ENCODE measurements around the gene KRTAP5-9. TPM values are rescaled to one million over a fixed set of nuclear protein-coding genes. Genes with fewer than 3 reads are reported as not detected.
"Not testable (repeated sequence)": the region's sequence is repeated elsewhere in the genome, so short reads cannot be mapped to it uniquely, and the experiment has no call there.

The KRTAP5-9 gene
- total and polyA plus RNA-seq, 4 donors = 0.41 to 0.57 TPM; not detected in 2

GRCh38 chr11:71582969-71583368 lies 34.7 kb downstream of the KRTAP5-9 start:
- DNase-seq; H3K27ac ChIP-seq (ENCODE audit: low read depth in 1 of 2, low read length in 2 of 2); ATAC-seq (ENCODE audit: low FRiP score); H3K27me3 ChIP-seq (ENCODE audit: control insufficient read depth in 1 of 2, insufficient read depth in 2 of 2, low read length in 1 of 2); H3K4me3 ChIP-seq (ENCODE audit: low read length in 2 of 2); H3K9me3 ChIP-seq (ENCODE audit: control insufficient read depth, low read length); H3K36me3 ChIP-seq (ENCODE audit: control insufficient read depth in 1 of 2, insufficient read depth in 2 of 2, low read length in 1 of 2); intact Hi-C loops (cut with DNase I); H3K4me1 ChIP-seq (ENCODE audit: control insufficient read depth in 1 of 2, insufficient read depth in 2 of 2, low read length in 2 of 2): not testable (repeated sequence)
- 62 to 78% methylated on average over 2 of the region's 2 CpGs for WGBS, 2 donors

- H3K27me3 ChIP-seq (ENCODE audit: control insufficient read depth in 1 of 2, insufficient read depth in 2 of 2, low read length in 1 of 2); H3K4me3 ChIP-seq (ENCODE audit: low read length in 2 of 2); H3K4me1 ChIP-seq (ENCODE audit: control insufficient read depth in 1 of 2, insufficient read depth in 2 of 2, low read length in 2 of 2); ATAC-seq (ENCODE audit: low FRiP score); H3K27ac ChIP-seq (ENCODE audit: low read depth in 1 of 2, low read length in 2 of 2); intact Hi-C loops (cut with DNase I); DNase-seq; H3K9me3 ChIP-seq (ENCODE audit: control insufficient read depth, low read length); H3K36me3 ChIP-seq (ENCODE audit: control insufficient read depth in 1 of 2, insufficient read depth in 2 of 2, low read length in 1 of 2): not testable (repeated sequence)
- 90% methylated on average over 5 of the region's 5 CpGs for WGBS, 2 donors
Observed at GRCh38 chr11:71585673-71586072, 37.5 kb downstream of the KRTAP5-9 start.

GRCh38 chr11:71588314-71588713 lies 40.1 kb downstream of the KRTAP5-9 start:
- H3K4me3 ChIP-seq (ENCODE audit: low read length in 2 of 2); intact Hi-C loops (cut with DNase I): not testable (repeated sequence)
- 55 to 69% methylated on average over 4 of the region's 4 CpGs for WGBS, 2 donors

GRCh38 chr11:71588822-71589545 lies 40.8 kb downstream of the KRTAP5-9 start:
- H3K4me3 ChIP-seq (ENCODE audit: low read length in 2 of 2); H3K36me3 ChIP-seq (ENCODE audit: control insufficient read depth in 1 of 2, insufficient read depth in 2 of 2, low read length in 1 of 2); H3K27me3 ChIP-seq (ENCODE audit: control insufficient read depth in 1 of 2, insufficient read depth in 2 of 2, low read length in 1 of 2); H3K27ac ChIP-seq (ENCODE audit: low read depth in 1 of 2, low read length in 2 of 2); H3K9me3 ChIP-seq (ENCODE audit: control insufficient read depth, low read length); ATAC-seq (ENCODE audit: low FRiP score); DNase-seq; H3K4me1 ChIP-seq (ENCODE audit: control insufficient read depth in 1 of 2, insufficient read depth in 2 of 2, low read length in 2 of 2); intact Hi-C loops (cut with DNase I): not testable (repeated sequence)
- WGBS, 2 donors = 63 to 66% methylated on average over 11 of the region's 11 CpGs

More at GRCh38 chr11:71588314-71588713, 40.1 kb downstream of the KRTAP5-9 start:
- H3K27ac ChIP-seq (ENCODE audit: low read depth in 1 of 2, low read length in 2 of 2); DNase-seq; H3K27me3 ChIP-seq (ENCODE audit: control insufficient read depth in 1 of 2, insufficient read depth in 2 of 2, low read length in 1 of 2); H3K9me3 ChIP-seq (ENCODE audit: control insufficient read depth, low read length); H3K36me3 ChIP-seq (ENCODE audit: control insufficient read depth in 1 of 2, insufficient read depth in 2 of 2, low read length in 1 of 2); H3K4me1 ChIP-seq (ENCODE audit: control insufficient read depth in 1 of 2, insufficient read depth in 2 of 2, low read length in 2 of 2); ATAC-seq (ENCODE audit: low FRiP score): not testable (repeated sequence)

GRCh38 chr11:71589546-71589920 lies 41.3 kb downstream of the KRTAP5-9 start:
- intact Hi-C loops (cut with DNase I); H3K4me3 ChIP-seq (ENCODE audit: low read length in 2 of 2); H3K27ac ChIP-seq (ENCODE audit: low read depth in 1 of 2, low read length in 2 of 2); ATAC-seq (ENCODE audit: low FRiP score); H3K4me1 ChIP-seq (ENCODE audit: control insufficient read depth in 1 of 2, insufficient read depth in 2 of 2, low read length in 2 of 2); H3K36me3 ChIP-seq (ENCODE audit: control insufficient read depth in 1 of 2, insufficient read depth in 2 of 2, low read length in 1 of 2); H3K27me3 ChIP-seq (ENCODE audit: control insufficient read depth in 1 of 2, insufficient read depth in 2 of 2, low read length in 1 of 2); DNase-seq; H3K9me3 ChIP-seq (ENCODE audit: control insufficient read depth, low read length): not testable (repeated sequence)
- 74 to 80% methylated on average over 7 to 8 of the region's 8 CpGs for WGBS, 2 donors

Other genes with a start within 250 kb of the KRTAP5-9 start
- 10 to 100 TPM; 22.0 to 27.8 TPM for gene DHCR7, start 100.0 kb upstream of the KRTAP5-9 start, total RNA-seq
- 1 to 10 TPM; 4.2 to 4.3 TPM for gene DHCR7, start 100.0 kb upstream of the KRTAP5-9 start, polyA plus RNA-seq
- gene NADSYN1, start 95.2 kb upstream of the KRTAP5-9 start, total RNA-seq = 10 to 100 TPM; 52.1 to 88.3 TPM
- 100 to 1,000 TPM in 1 of 2 donors, 10 to 100 TPM in 1; 22.7 to 137 TPM for gene NADSYN1, start 95.2 kb upstream of the KRTAP5-9 start, polyA plus RNA-seq
- gene KRTAP5-7, start 21.2 kb upstream of the KRTAP5-9 start, total RNA-seq = under 1 TPM; 0.39 to 0.63 TPM
- not detected for gene KRTAP5-7, start 21.2 kb upstream of the KRTAP5-9 start, polyA plus RNA-seq
- gene KRTAP5-8, start 10.4 kb upstream of the KRTAP5-9 start, total RNA-seq = under 1 TPM in 1 of 2 donors, not detected in 1; 0.42 TPM
- gene KRTAP5-8, start 10.4 kb upstream of the KRTAP5-9 start, polyA plus RNA-seq = not detected
- not detected for gene KRTAP5-10, start 17.1 kb downstream of the KRTAP5-9 start, total RNA-seq
- under 1 TPM; 0.15 to 0.75 TPM for gene KRTAP5-10, start 17.1 kb downstream of the KRTAP5-9 start, polyA plus RNA-seq
- gene KRTAP5-11, start 34.5 kb downstream of the KRTAP5-9 start, total RNA-seq = not detected
- not detected for gene KRTAP5-11, start 34.5 kb downstream of the KRTAP5-9 start, polyA plus RNA-seq

All from aorta (tissue), 5 donors.